Activated CD4-positive, alpha-beta T cell treated with anti-CD3 and anti-CD28 coated beads, Interleukin-2, amount 50 U/mL, for 24 hours (primary cell): ENCODE measurements around the gene FNDC1.
A peak's percentile ranks its signal among the peaks of the same experiment; 100 is the strongest.
"Not testable (repeated sequence)": the region's sequence is repeated elsewhere in the genome, so short reads cannot be mapped to it uniquely, and the experiment has no call there.

ENCODE experiments used
- DNase-seq, 2 donors: peaks; one replicate each; pipeline ENCODE4 v3.0.0-alpha.2; 2020; ENCODE audit warnings: low read depth in 1 of 2, low spot score in 1 of 2

The FNDC1 gene

GRCh38 chr6:159169193-159169555 is at the start of gene FNDC1:
TSS of gene FNDC1 (plus strand) at chr6:159169400. CDS start at chr6:159169597, 197 bp downstream.
- DNase-seq: peak; percentile 17 to 32

GRCh38 chr6:159119791-159120190 is 49.4 kb upstream of the FNDC1 start:
- DNase-seq: no peak

DNA sequence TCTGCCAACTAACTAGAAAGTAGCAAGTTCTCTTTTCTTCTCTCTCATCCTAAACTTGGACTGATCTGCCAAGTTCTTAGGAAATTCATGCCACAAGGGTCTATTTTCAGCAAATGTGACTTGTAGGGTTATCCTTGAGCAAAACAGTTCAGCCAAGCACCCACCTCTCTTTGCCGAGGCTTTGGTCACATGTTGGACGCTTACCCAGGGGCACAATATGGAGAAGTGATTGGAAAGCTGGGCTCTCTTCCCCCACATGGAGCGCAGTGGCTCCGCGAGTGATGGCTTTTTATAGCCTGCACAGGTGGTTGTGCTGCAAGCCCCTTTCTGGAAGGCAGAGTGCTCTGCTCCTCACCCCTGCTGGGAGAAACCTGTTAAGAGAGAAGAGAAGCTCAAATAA is 47.7 kb upstream of the FNDC1 start:
- no peak for DNase-seq

GRCh38 chr6:159122453-159122852 is 46.7 kb upstream of the FNDC1 start:
- no peak for DNase-seq

DNA sequence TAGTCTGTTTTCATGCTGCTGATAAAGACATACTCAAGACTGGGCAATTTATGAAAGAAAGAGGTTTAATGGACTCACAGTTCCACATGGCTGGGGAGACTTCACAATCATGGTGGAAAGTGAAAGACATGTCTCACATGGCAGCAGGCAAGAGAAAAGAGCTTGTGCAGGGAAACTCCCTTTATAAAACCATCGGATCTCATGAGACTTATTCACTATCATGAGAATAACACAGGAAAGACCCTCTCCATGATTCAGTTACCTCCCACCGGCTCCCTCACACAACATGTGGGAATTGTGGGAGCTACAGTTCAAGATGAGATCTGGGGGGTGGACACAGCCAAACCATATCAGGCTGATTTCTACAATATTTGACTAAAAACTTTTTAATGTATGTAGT is 45.4 kb upstream of the FNDC1 start:
- DNase-seq: not testable (repeated sequence)

DNA sequence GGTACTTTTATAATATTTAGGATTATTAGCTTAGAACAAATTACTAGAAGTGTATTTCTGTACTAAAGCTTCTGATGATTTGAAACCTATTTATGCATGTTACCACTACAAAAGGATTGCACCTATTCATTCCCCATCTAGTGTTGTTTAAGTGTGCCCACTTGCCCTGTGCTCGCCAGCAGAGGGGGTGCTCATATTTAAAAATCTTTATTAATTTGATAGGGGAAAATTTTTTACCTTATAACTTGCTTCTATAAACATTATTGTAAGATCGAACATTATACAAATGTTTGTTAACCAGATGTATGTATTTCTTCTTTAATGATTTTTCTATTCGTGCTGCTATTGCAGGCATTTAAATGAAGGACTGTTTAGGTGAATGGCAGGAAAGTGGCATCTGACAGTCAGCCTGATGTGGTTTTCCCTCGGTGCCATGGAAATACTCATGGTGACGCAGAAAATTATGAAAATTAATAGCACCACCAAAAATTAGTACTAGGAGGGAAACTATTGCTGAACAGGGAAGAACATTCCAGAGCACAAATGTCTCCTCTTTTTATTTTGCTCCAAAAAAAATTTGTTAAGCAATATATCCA is 44.1 kb upstream of the FNDC1 start:
- no peak for DNase-seq

DNA sequence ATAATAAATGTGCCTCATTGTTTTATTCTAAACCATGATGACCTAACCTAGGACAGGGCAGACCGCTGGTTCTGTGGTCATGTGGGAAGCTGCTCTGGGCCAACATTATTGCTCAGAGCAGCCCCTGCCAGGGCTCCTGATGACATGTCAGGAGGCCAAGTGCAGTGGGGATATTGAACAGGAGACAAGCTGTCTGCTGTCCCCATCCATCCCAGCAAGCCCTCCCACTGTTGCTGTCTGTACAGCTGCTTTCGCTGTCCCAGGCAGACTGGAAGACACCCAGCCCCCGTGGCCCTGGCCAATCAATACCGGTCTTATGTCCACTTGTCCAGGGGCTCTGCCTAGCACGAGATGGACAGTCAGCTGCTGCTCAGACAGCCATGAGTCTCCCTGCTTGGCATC is 43.2 kb upstream of the FNDC1 start:
- DNase-seq: no peak

- no peak for DNase-seq
These were observed 42.6 kb upstream of the FNDC1 start for GRCh38 chr6:159126590-159126989.

DNA sequence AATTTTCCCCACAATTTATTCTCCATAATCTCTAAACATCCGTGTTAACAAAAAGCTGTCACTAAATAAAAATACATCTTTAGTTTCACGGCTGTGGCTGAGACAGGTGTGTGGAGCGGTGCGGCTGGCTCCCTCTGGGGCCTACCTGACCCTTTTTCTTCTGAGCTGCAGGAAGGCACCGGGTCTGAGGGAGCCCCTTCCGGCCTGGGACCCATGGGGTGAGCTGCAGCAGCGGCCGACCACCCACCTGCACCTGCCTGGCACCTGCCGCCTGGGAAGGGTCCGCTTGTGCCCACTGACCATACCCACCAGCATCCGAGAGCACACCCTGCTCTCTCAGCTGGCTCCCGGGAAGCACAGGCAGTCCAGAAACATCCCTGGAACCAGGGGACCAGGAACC is 41.5 kb upstream of the FNDC1 start:
- no peak for DNase-seq

DNA sequence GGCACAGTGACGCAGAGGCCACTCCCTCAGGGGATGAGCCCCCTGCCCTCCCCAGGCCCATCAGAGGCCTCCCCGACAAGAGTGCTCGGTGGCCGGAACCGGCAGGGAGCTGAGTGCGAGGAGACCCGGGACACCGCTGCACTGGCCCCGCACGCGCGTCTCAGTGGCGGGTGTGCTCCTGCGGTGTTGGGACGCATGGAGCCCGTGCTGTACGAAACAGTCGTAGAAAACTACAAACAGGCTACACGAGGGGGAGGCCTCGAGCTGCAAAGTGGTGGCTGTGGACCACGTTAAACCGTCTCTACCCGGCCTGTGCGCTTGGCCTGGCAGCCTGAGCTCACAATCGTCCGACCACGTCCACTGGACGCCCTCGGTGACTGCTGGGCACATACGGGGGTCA is 40.2 kb upstream of the FNDC1 start:
- DNase-seq: no peak

- DNase-seq: no peak
These were observed 38.4 kb upstream of the FNDC1 start for GRCh38 chr6:159130846-159131245.

- no peak for DNase-seq
These were observed 37.5 kb upstream of the FNDC1 start for GRCh38 chr6:159131709-159132108.

- no peak for DNase-seq
These were observed 36.5 kb upstream of the FNDC1 start for GRCh38 chr6:159132664-159133063.

DNA sequence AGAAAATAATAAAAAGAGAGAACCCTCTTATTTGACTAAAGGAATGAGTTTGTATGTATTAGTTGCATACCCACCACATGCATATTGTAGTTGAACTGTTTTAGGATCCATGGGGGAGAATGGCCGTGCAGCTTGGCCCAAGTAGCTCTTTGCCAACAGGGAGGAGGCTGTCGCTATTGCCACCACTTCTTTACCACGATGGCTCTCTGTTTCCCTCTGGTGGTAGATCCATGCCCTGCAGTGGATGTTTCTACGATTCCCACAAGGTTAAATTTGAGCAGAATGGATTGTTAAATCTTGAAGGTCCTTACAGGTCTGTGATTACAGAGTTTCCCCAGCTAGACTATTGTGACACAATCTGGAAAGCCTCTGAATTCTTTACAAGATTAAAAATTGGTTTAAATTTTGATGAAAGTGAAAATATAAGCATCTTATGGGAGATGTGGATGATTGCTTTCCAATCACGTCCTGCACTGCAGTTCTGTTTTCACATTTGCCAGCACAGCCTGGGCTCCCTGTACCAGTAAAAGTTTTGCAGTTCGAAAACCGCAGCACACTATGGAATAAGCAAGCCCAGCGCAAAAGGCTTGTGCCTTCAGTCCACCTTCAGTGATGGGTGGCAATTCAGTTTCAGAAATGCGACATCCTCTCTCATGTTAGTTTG is 34.4 kb upstream of the FNDC1 start:
- DNase-seq: peak; percentile 46 to 74

DNA sequence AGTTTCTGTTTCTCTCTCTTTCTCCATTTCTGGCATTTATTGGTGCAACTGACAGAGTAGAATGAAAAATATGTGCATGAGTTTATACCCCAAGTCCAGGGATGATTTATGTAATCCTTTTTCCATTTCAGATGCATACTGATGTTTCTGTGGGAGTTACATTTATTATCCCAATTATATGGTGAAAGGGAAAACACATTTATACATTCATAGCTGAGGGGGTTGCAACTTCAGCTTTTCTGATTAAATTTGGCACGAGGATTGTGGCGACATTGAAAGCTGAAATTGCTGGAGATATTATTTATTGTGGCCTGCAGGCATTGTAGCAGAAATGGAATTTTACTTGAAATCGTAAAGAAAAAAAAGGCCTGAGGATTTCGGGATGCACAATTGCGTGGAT is 31.5 kb upstream of the FNDC1 start:
- DNase-seq: no peak

GRCh38 chr6:159142531-159142930 is 26.7 kb upstream of the FNDC1 start:
- DNase-seq: no peak

DNA sequence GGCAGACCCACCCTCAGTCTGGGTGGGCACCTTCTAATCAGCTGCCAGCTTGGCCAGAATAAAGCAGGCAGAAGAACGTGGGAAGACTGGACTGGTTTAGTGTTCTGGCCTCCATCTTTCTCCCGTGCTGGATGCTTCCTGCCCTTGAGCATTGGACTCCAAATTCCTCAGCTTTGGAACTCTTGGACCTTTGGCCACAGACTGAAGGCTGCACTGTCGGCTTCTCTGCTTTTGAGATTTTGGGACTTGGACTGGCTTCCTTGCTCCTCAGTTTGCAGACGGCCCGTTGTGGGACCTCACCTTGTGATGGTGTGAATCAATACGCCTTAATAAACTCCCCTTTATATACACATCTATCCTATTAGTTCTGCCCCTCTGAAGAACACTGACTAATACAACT is 20.6 kb upstream of the FNDC1 start:
- no peak for DNase-seq

DNA sequence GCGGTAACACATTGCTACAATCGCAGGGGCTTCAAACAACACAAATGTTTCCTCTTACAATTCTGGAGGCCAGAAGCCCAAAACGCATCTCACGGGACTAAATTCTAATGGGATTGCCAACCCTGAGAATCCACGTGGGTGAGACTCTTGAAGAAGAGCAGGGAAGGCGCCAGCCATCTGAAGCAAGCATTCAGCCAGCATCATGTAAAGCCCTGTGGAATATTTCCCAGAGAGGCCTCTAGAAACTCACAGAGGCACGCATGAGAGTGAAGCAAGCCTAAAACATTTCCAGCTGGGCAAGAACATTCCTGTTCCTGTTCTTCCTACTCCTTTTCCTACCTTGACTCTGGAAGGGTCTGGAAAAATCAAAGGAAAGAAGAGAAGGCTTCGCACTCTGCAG is 19.6 kb upstream of the FNDC1 start:
- no peak for DNase-seq

GRCh38 chr6:159151266-159151855 is 17.8 kb upstream of the FNDC1 start:
- peak in 1 of 2 donors; percentile 36 for DNase-seq

DNA sequence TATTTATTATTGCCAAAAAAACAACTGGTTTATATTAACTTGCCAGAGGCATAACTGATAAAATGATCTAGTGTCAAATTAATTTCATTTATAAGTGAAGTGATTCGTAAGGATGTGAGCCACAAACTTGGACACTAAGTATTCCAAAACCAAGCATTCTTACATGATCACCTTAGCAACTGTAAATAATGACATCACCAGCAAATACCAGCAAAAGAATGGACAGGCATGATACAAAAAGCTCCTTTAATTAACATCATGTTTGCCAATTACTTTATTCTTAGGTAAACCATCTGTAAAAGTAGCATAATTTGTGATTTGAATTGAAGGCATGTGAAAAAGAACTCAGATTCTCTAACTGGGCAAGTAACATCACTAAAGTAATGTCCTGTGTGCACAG is 17.2 kb upstream of the FNDC1 start:
- DNase-seq: no peak

DNA sequence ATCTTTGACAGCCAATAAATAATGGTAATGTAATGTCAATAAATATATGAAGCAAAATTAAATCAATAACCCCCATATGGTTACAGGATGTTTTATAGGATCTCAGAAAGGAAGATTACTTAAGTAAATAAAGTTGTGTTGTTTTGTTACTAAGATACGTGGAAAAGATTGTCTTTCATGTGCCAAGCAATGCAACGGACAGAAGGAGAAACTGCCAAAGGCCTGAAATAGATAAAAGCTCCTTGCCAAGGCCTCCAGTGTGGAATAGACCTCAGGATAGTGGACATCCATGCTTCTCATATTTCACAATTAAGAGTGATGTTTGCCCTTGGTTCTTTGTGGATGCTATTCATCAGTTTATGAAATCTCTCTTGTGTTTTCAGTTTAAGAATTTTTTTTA is 16.4 kb upstream of the FNDC1 start:
- no peak for DNase-seq

GRCh38 chr6:159155679-159156078 is 13.5 kb upstream of the FNDC1 start:
- no peak for DNase-seq

DNA sequence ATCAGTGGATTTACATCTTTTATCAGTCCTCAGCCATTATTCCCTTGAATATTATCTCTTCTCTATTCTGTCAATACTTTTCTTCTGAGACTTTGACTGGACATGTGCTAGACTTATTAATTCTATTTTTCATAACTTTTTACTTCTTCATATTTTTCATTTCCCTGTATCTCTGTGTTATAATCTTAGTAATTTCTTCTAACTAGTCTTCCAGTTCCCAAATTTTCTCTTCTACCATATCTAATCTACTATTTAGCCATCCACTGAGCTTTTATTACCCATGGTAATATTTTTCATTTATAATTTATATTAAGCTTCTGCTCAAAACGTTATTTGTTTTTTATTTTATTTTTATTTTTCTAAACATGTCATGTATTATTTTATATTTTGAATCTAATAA is 13.1 kb upstream of the FNDC1 start:
- no peak for DNase-seq
